GM12878 (cell line): ENCODE results near the gene OR1I1. TPM values are rescaled to one million over a fixed set of nuclear protein-coding genes. Genes with fewer than 3 reads are reported as not detected.
"Not testable (repeated sequence)": the region's sequence is repeated elsewhere in the genome, so short reads cannot be mapped to it uniquely, and the experiment has no call there.

Experiments used
- ATAC-seq: fragments of 200-7000 bp; cut with Tn5 transposase; 3 replicates; pipeline ENCODE4 v1.9.1; 2020; ENCODE audit warnings: mild to moderate bottlenecking, moderate library complexity
- BruUV-seq: library from RNA; stranded (reverse); fragments of 400-500 nt; replicated peaks from 2 replicates; lab custom pipeline; 2021; lab: Mats Ljungman, UMichigan
- CTCF ChIA-PET: fragments of 300-600 bp; sonication (Branson Sonifier 250); formaldehyde crosslinking; extraction: SDS; loops from one replicate; lab custom pipeline; 2021; ENCODE audit warnings: inconsistent platforms; lab: Yijun Ruan, JAX
- POLR2A ChIA-PET: fragments of 350-600 bp; formaldehyde crosslinking; extraction: SDS; loops from one replicate; lab custom pipeline; 2021; ENCODE audit warnings: inconsistent platforms; lab: Charles Lee
- RAD21 ChIA-PET: fragments of 300-600 bp; sonication (Branson Sonifier 250); formaldehyde crosslinking; loops from one replicate; lab custom pipeline; 2023; ENCODE audit warnings: antibody characterized with exemption; ENCODE audit not compliant: unreplicated experiment; lab: Charles Lee
- SMC1A ChIA-PET: fragments of 300-600 bp; sonication (Branson Sonifier 250); formaldehyde crosslinking; loops from one replicate; lab custom pipeline; 2023; ENCODE audit not compliant: unreplicated experiment, uncharacterized antibody; lab: Charles Lee
- DNase-seq: peaks from one replicate; pipeline ENCODE4 v3.0.0-alpha.2; 2011; ENCODE audit warnings: low read depth, low spot score
- FAIRE-seq: peaks from 3 replicates; lab custom pipeline; 2011; peaks lifted over from hg19 to GRCh38; lab: Jason Lieb, UNC
- H2AFZ ChIP-seq: 2 replicates; pipeline ENCODE4 v1.6.0; 2011; ENCODE audit warnings: low read depth, low read length, control low read depth; ENCODE audit not compliant: control insufficient read depth
- H3K27ac ChIP-seq: 2 replicates; pipeline ENCODE4 v1.5.1; 2011; ENCODE audit warnings: control low read depth; ENCODE audit not compliant: control insufficient read depth, insufficient read depth
- H3K27me3 ChIP-seq, 2 experiments: replicated peaks in 1 of 2; 2 replicates each; pipeline versions ENCODE4 v1.6.0 to v1.6.1; 2011; ENCODE audit warnings: low read length in 1 of 2; ENCODE audit not compliant: control insufficient read depth in 2 of 2, insufficient read depth in 2 of 2
- H3K36me3 ChIP-seq, 2 experiments: 2 replicates each; pipeline ENCODE4 v1.5.1; 2011; ENCODE audit warnings: low read length in 1 of 2; ENCODE audit not compliant: control insufficient read depth in 2 of 2, insufficient read depth in 2 of 2
- H3K4me1 ChIP-seq: 2 replicates; pipeline ENCODE4 v1.6.1; 2011; ENCODE audit warnings: mild to moderate bottlenecking, low read length, moderate library complexity, mixed read lengths; ENCODE audit not compliant: control insufficient read depth, insufficient read depth
- H3K4me2 ChIP-seq: 2 replicates; pipeline ENCODE4 v1.6.0; 2011; ENCODE audit warnings: control low read depth; ENCODE audit not compliant: control insufficient read depth, insufficient read depth
- H3K4me3 ChIP-seq: fragments of 200-600 bp; sonication (generic); 2 replicates; pipeline ENCODE4 v1.5.1; 2016
- H3K79me2 ChIP-seq: 2 replicates; pipeline ENCODE4 v1.6.0; 2011; ENCODE audit warnings: low read length; ENCODE audit not compliant: control insufficient read depth, insufficient read depth
- H3K9ac ChIP-seq: 2 replicates; pipeline ENCODE4 v1.8.0; 2011; ENCODE audit warnings: low read length, control low read depth, mixed read lengths; ENCODE audit not compliant: control insufficient read depth, insufficient read depth
- H3K9me3 ChIP-seq: replicated peaks from 3 replicates; pipeline ENCODE4 v1.5.1; 2011; ENCODE audit warnings: mild to moderate bottlenecking, low read length; ENCODE audit not compliant: control insufficient read depth, insufficient read depth
- H4K20me1 ChIP-seq: 2 replicates; pipeline ENCODE4 v1.6.0; 2011; ENCODE audit not compliant: control insufficient read depth, insufficient read depth
- EZH2 ChIP-seq: IDR thresholded peaks from 2 replicates; pipeline ENCODE4 v1.6.1; 2012; ENCODE audit warnings: low read depth, mild to moderate bottlenecking, control low read depth, inconsistent platforms, low read length, borderline replicate concordance; ENCODE audit not compliant: control insufficient read depth
- SREBF2 ChIP-seq: IDR thresholded peaks from 2 replicates; pipeline ENCODE4 v1.6.1; 2012; ENCODE audit warnings: mild to moderate bottlenecking, low read length
- TBL1XR1 ChIP-seq: IDR thresholded peaks from 2 replicates; pipeline ENCODE4 v1.6.1; 2012; ENCODE audit warnings: low read depth, low read length, improper control_type of control experiment
- TCF12 ChIP-seq: IDR thresholded peaks from 2 replicates; pipeline ENCODE4 v1.6.1; 2011; ENCODE audit warnings: low read depth, mild to moderate bottlenecking, low read length
- WGBS: methylation state at CpG from one replicate; pipeline ENCODE4 v1.1.6; 2016; ENCODE audit warnings: low lambda C conversion rate; ENCODE audit not compliant: insufficient replicate concordance, insufficient coverage; ENCODE audit errors: missing lambda C conversion rate; 5-methylcytosine and 5-hydroxymethylcytosine counted together
- in situ Hi-C: fragments of 300-500 bp; cut with MboI; formaldehyde crosslinking; loops from 9 replicates; pipeline ENCODE4 v1.14.3; 2018; ENCODE audit warnings: mixed read lengths
- intact Hi-C: fragments of 100-400 bp; cut with micrococcal nuclease; formaldehyde crosslinking; loops from one replicate; pipeline ENCODE4 v1.14.2; 2022; ENCODE audit not compliant: unreplicated experiment
- polyA plus RNA-seq, 11 experiments: library from polyadenylated mRNA; depleted of rRNA in 4 of 11; unstranded in 6 of 11; stranded (reverse) in 5 of 11; fragments of >200 nt; fragmentation: Nextera tagmentation in 4 of 11; fragmentation: Illumina TruSeq in 1 of 11; extraction: Ambion mirVana in 4 of 11; extraction: Trizol in 1 of 11; gene quantifications; 1 replicate in 1 of 11; 2 replicates in 10 of 11; pipeline versions ENCODE4 v1.2.1 to v1.2.3, GENCODE V29; 2011 to 2016; ENCODE audit warnings: inconsistent platforms in 2 of 11, missing spikeins in 2 of 11, low read depth in 1 of 11
- total RNA-seq, 4 experiments: library from RNA; depleted of rRNA in 3 of 4; stranded (reverse); fragments of >200 nt in 3 of 4; fragmentation: Illumina TruSeq in 1 of 4; extraction: Trizol in 1 of 4; gene quantifications; 2 replicates each; pipeline versions ENCODE4 v1.2.1 to v1.2.3, GENCODE V29; 2013 to 2021
- TF ChIP-seq, protein P1 (sequence below): IDR thresholded peaks from 2 replicates; pipeline ENCODE4 v1.6.1; 2012; ENCODE audit warnings: mild to moderate bottlenecking, low read depth, low read length
- TF ChIP-seq, protein P2 (sequence below): fragments of 450-650 bp; IDR thresholded peaks from 2 replicates; pipeline ENCODE4 v1.6.1; 2017; ENCODE audit warnings: mild to moderate bottlenecking, moderate library complexity

OR1I1 gene
- total and polyA plus RNA-seq, 10 of the 15 experiments (the other 5 are each of a cell fraction or from before 2014, with no cell fraction given): not detected

DNA sequence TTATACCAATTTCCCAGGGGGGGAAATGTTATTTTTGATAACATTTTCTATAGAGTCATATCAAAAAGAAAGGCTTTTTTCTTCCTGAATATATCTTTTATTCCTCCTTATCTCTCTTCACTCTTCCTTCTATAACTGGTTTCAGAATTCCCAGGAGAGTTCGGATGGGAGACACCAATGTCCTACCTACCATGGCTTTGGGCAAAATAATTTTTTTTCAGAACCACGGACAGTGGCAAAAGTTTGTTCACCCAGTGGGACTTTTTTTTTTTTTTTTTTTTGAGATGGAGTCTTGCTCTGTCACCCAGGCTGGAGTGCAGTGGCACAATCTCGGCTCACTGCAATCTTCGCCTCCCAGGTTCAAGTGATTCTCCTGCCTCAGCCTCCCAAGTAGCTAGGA lies 2.0 kb upstream of the OR1I1 start:
- H3K4me1 ChIP-seq, POLR2A ChIA-PET, RAD21 ChIA-PET, H3K36me3 ChIP-seq, ATAC-seq, H3K27ac ChIP-seq, H3K4me3 ChIP-seq, FAIRE-seq, H3K27me3 ChIP-seq, H4K20me1 ChIP-seq, intact Hi-C loops, DNase-seq, CTCF ChIA-PET, H3K9ac ChIP-seq, BruUV-seq, H3K9me3 ChIP-seq, H2AFZ ChIP-seq, H3K4me2 ChIP-seq, H3K79me2 ChIP-seq, in situ Hi-C loops: not testable (repeated sequence)
- SMC1A ChIA-PET: interaction anchor here (0.6 kb wide), 1 partner anchor 13 kb away, joined by 3 read pairs; no protein-coding TSS in a partner anchor
- WGBS: 44% methylated on average over 4 of the region's 4 CpGs
- TF ChIP-seq, protein P1, sequence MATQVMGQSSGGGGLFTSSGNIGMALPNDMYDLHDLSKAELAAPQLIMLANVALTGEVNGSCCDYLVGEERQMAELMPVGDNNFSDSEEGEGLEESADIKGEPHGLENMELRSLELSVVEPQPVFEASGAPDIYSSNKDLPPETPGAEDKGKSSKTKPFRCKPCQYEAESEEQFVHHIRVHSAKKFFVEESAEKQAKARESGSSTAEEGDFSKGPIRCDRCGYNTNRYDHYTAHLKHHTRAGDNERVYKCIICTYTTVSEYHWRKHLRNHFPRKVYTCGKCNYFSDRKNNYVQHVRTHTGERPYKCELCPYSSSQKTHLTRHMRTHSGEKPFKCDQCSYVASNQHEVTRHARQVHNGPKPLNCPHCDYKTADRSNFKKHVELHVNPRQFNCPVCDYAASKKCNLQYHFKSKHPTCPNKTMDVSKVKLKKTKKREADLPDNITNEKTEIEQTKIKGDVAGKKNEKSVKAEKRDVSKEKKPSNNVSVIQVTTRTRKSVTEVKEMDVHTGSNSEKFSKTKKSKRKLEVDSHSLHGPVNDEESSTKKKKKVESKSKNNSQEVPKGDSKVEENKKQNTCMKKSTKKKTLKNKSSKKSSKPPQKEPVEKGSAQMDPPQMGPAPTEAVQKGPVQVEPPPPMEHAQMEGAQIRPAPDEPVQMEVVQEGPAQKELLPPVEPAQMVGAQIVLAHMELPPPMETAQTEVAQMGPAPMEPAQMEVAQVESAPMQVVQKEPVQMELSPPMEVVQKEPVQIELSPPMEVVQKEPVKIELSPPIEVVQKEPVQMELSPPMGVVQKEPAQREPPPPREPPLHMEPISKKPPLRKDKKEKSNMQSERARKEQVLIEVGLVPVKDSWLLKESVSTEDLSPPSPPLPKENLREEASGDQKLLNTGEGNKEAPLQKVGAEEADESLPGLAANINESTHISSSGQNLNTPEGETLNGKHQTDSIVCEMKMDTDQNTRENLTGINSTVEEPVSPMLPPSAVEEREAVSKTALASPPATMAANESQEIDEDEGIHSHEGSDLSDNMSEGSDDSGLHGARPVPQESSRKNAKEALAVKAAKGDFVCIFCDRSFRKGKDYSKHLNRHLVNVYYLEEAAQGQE: peak; percentile 61

DNA sequence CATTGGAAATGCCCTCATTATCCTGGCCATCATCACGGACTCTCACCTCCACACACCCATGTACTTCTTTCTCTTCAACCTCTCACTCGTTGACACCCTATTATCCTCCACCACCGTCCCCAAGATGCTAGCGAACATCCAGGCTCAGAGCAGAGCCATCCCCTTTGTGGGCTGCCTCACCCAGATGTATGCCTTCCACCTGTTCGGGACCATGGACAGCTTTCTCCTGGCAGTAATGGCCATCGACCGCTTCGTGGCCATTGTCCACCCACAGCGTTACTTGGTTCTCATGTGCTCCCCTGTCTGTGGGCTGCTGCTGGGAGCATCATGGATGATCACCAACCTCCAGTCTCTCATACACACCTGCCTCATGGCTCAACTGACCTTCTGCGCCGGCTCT lies 5.2 kb downstream of the OR1I1 start:
- intact Hi-C loops (no loop called here), in situ Hi-C loops (loop anchor here (5.0 kb wide), 1 partner anchor 65 kb away; no protein-coding TSS in a partner anchor)
- Histone ChIP-seq H3K27ac (no peak overlapping the region), H2AFZ (no peak overlapping the region), H4K20me1 (no peaks in the 10 kb centered on the region), H3K4me2 (no peak overlapping the region), H3K9ac (no peak overlapping the region), H3K79me2 (no peaks in the 10 kb centered on the region), H3K4me1 (no peaks in the 10 kb centered on the region), H3K36me3 (no peaks in the 10 kb centered on the region), H3K4me3 (no peak overlapping the region), H3K27me3 (peaks cover 0 to 3% of the 10 kb centered on the region in 2 experiments; a peak in 1 of 4 replicates), H3K9me3 (no peaks in the 10 kb centered on the region)
- RAD21 ChIA-PET: no interaction called here
- no peak for FAIRE-seq
- POLR2A ChIA-PET: no interaction called here
- no TSS peak for BruUV-seq
- no peak for ATAC-seq
- 36% methylated on average over 11 of the region's 11 CpGs for WGBS
- CTCF ChIA-PET: interaction anchor here (1.3 kb wide), 1 partner anchor 64 kb away, joined by 5 read pairs; no protein-coding TSS in a partner anchor
- DNase-seq: no peak
- SMC1A ChIA-PET: no interaction called here
- TF ChIP-seq, protein P2, sequence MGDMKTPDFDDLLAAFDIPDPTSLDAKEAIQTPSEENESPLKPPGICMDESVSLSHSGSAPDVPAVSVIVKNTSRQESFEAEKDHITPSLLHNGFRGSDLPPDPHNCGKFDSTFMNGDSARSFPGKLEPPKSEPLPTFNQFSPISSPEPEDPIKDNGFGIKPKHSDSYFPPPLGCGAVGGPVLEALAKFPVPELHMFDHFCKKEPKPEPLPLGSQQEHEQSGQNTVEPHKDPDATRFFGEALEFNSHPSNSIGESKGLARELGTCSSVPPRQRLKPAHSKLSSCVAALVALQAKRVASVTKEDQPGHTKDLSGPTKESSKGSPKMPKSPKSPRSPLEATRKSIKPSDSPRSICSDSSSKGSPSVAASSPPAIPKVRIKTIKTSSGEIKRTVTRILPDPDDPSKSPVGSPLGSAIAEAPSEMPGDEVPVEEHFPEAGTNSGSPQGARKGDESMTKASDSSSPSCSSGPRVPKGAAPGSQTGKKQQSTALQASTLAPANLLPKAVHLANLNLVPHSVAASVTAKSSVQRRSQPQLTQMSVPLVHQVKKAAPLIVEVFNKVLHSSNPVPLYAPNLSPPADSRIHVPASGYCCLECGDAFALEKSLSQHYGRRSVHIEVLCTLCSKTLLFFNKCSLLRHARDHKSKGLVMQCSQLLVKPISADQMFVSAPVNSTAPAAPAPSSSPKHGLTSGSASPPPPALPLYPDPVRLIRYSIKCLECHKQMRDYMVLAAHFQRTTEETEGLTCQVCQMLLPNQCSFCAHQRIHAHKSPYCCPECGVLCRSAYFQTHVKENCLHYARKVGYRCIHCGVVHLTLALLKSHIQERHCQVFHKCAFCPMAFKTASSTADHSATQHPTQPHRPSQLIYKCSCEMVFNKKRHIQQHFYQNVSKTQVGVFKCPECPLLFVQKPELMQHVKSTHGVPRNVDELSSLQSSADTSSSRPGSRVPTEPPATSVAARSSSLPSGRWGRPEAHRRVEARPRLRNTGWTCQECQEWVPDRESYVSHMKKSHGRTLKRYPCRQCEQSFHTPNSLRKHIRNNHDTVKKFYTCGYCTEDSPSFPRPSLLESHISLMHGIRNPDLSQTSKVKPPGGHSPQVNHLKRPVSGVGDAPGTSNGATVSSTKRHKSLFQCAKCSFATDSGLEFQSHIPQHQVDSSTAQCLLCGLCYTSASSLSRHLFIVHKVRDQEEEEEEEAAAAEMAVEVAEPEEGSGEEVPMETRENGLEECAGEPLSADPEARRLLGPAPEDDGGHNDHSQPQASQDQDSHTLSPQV: no peak
- TF ChIP-seq TCF12: no peak
- TF ChIP-seq TBL1XR1: no peak
- TF ChIP-seq SREBF2: no peak
- no peak for TF ChIP-seq EZH2
